GM23248 (cell line): ENCODE results near the gene MYOM1. TPM values are rescaled to one million over a fixed set of nuclear protein-coding genes. Genes with fewer than 3 reads are reported as not detected.

Source experiments
- DNase-seq: peaks from one replicate; pipeline ENCODE4 v3.0.0-alpha.2; 2015
- H2AFZ ChIP-seq: fragments of 200-600 bp; sonication (generic); 2 replicates; pipeline ENCODE4 v1.6.1; 2016; ENCODE audit warnings: antibody characterized with exemption
- H3F3A ChIP-seq: fragments of 200-600 bp; sonication (generic); 2 replicates; pipeline ENCODE4 v1.6.1; 2016; ENCODE audit warnings: mild to moderate bottlenecking, antibody characterized with exemption, mixed run types; ENCODE audit not compliant: insufficient read depth
- H3K27ac ChIP-seq: fragments of 200-600 bp; sonication (generic); 2 replicates; pipeline ENCODE4 v1.5.1; 2016; ENCODE audit warnings: mild to moderate bottlenecking
- H3K27me3 ChIP-seq: fragments of 200-600 bp; sonication (generic); replicated peaks from 2 replicates; pipeline ENCODE4 v1.6.1; 2016; ENCODE audit warnings: mild to moderate bottlenecking; ENCODE audit not compliant: insufficient read depth
- H3K36me3 ChIP-seq: fragments of 200-600 bp; sonication (generic); 2 replicates; pipeline ENCODE4 v1.6.1; 2016; ENCODE audit warnings: low read depth, mild to moderate bottlenecking
- H3K4me1 ChIP-seq: fragments of 200-600 bp; sonication (generic); 2 replicates; pipeline ENCODE4 v1.6.1; 2016; ENCODE audit warnings: mild to moderate bottlenecking; ENCODE audit not compliant: insufficient read depth
- H3K4me2 ChIP-seq: fragments of 200-600 bp; sonication (generic); one replicate; pipeline ENCODE4 v1.6.1; 2016; ENCODE audit warnings: mild to moderate bottlenecking; ENCODE audit not compliant: unreplicated experiment
- H3K4me3 ChIP-seq: fragments of 200-600 bp; sonication (generic); 2 replicates; pipeline ENCODE4 v1.5.1; 2016; ENCODE audit warnings: mild to moderate bottlenecking
- H3K79me2 ChIP-seq: fragments of 200-600 bp; sonication (generic); 2 replicates; pipeline ENCODE4 v1.6.1; 2016; ENCODE audit warnings: mild to moderate bottlenecking; ENCODE audit not compliant: insufficient read depth
- H3K9ac ChIP-seq: fragments of 200-600 bp; sonication (generic); 2 replicates; pipeline ENCODE4 v1.6.1; 2016; ENCODE audit warnings: mild to moderate bottlenecking
- H3K9me2 ChIP-seq: fragments of 200-600 bp; sonication (generic); 2 replicates; pipeline ENCODE4 v1.6.1; 2016; ENCODE audit warnings: mixed run types, mild to moderate bottlenecking, moderate library complexity; ENCODE audit not compliant: insufficient read depth
- H3K9me3 ChIP-seq: fragments of 200-600 bp; sonication (generic); one replicate; pipeline ENCODE4 v1.6.1; 2017; ENCODE audit warnings: low read depth
- H4K20me1 ChIP-seq: fragments of 200-600 bp; sonication (generic); 2 replicates; pipeline ENCODE4 v1.6.0; 2016; ENCODE audit not compliant: insufficient read depth
- EZH2 ChIP-seq: fragments of 200-600 bp; sonication (generic); IDR thresholded peaks from 2 replicates; pipeline ENCODE4 v1.6.1; 2018; ENCODE audit warnings: antibody characterized with exemption, mild to moderate bottlenecking; ENCODE audit not compliant: insufficient read depth, poor library complexity, severe bottlenecking
- EZH2phosphoT487 ChIP-seq: fragments of 200-600 bp; sonication (generic); IDR thresholded peaks from 2 replicates; pipeline ENCODE4 v1.6.1; 2018; ENCODE audit warnings: antibody characterized with exemption, moderate library complexity, mild to moderate bottlenecking, low read depth; ENCODE audit not compliant: insufficient read depth
- WGBS, 2 experiments: methylation state at CpG; one replicate each; pipeline ENCODE4 v1.1.6; 2015 to 2017; ENCODE audit warnings: low lambda C conversion rate in 2 of 2, low coverage in 1 of 2; ENCODE audit errors: missing lambda C conversion rate in 2 of 2; 5-methylcytosine and 5-hydroxymethylcytosine counted together
- in situ Hi-C: fragments of 300-500 bp; cut with MboI; formaldehyde crosslinking; loops from 2 replicates; pipeline ENCODE4 v1.15.0; 2020
- polyA plus RNA-seq: library from polyadenylated mRNA; unstranded; fragments of >200 nt; fragmentation: Nextera tagmentation; extraction: Ambion mirVana; gene quantifications from 2 replicates; pipeline ENCODE4 v1.2.1, GENCODE V29; 2016
- total RNA-seq: library from RNA; depleted of rRNA; stranded (reverse); fragments of >200 nt; shearing (Covaris generic); gene quantifications from 2 replicates; pipeline ENCODE4 v1.2.3, GENCODE V29; 2014

Gene MYOM1
- total and polyA plus RNA-seq, 2 experiments from 2014 or later, result 0.64 to 0.65 TPM

DNA sequence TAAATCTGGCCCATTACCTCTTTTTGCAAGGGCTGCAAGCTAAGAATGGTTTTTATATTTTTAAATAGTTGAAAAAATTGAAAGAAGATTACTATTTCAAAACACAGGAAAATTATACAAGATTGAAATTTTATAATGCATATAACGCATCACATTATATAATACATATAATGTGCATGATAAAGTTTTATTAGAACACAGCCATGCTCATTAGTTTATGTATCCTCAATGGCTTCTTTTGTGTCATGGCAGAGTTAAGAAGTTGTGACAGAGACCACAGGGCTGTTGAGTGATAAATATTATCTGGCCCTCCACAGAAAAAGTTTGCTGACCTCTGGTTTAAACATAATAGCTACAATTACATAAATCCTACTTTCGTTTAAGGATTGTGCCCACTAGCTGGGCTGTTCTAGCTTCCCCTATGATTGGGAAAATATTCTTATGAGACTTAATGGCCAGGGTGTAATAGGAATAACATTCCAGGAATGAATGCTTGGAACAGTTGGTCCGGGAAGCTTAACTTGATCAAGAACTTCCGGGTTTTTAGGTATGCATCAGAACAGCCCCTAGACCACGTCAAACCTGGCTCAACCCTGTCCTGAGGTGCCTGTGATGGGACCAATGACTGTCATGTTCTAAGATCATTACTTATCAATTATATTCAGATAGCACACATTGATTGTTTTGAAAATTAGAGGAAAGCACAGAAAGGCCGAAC, 108.1 kb downstream of the MYOM1 start:
- in situ Hi-C loops, result no loop called here
- Histone ChIP-seq H2AFZ (no peak overlapping the region), H4K20me1 (no peaks in the 10 kb centered on the region), H3K27me3 (no peaks in the 10 kb centered on the region), H3K4me1 (0 out of 2 replicates have a peak, but pooled peaks cover 4% of the 10 kb centered on the region), H3K36me3 (no peaks in the 10 kb centered on the region), H3K79me2 (no peaks in the 10 kb centered on the region), H3K9me2 (no peaks in the 10 kb centered on the region), H3K9me3 (no peaks in the 10 kb centered on the region), H3K4me2 (no peak overlapping the region), H3K4me3 (no peak overlapping the region), H3K27ac (no peak overlapping the region), H3K9ac (no peak overlapping the region), H3F3A (no peaks in the 10 kb centered on the region)
- WGBS, 2 experiments, result 51 to 54% methylated on average over 6 of the region's 6 CpGs
- TF ChIP-seq EZH2, result no peak
- no peak for TF ChIP-seq EZH2phosphoT487
- no peak for DNase-seq

DNA sequence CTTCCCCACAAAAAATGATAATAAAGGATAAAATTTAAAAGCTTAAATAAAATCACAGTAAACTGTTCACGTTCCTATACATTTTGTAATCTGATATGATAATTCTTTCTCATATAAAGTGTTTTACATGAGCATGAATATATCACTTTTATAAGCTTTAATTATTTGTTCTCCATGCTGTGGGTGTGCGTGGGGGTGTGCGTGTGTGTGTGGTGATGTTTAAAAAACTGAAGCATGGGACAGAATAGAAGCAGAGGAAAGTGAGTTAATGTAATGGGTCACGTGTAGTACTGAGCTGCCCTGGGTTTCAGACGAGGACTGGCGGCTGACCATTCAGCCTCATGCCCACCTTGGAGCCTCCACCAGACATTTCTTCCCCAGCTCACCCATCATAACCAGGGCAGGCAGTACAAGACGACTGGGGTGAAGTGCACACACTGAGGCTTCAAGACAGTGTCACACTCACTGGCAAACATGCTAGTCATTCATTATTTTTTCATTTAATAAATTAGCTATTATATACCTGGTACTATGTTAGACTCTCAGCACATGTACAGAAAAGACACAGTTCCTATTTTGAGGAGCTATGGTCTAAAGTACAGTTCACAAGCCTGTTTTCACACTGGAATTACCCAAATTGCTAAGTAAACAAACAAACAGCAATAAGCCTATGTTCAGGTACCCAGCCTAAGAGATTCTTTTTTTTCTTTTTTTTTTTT, 109.6 kb downstream of the MYOM1 start:
- Histone ChIP-seq H4K20me1 (no peaks in the 10 kb centered on the region), H3K4me1 (0 out of 2 replicates have a peak, but pooled peaks cover 4% of the 10 kb centered on the region), H3K79me2 (no peaks in the 10 kb centered on the region), H3K27me3 (no peaks in the 10 kb centered on the region), H3F3A (peaks cover 2% of the 10 kb centered on the region; the same call in 1 of the 2 replicates), H2AFZ (no peak overlapping the region), H3K9me2 (no peaks in the 10 kb centered on the region), H3K9me3 (no peaks in the 10 kb centered on the region), H3K36me3 (no peaks in the 10 kb centered on the region), H3K4me2 (no peak overlapping the region), H3K27ac (no peak overlapping the region), H3K9ac (no peak overlapping the region), H3K4me3 (no peak overlapping the region)
- TF ChIP-seq EZH2phosphoT487 (no peak), EZH2 (no peak)
- in situ Hi-C loops, result no loop called here
- DNase-seq, result no peak
- WGBS, 2 experiments, result 79 to 81% methylated on average over 7 of the region's 7 CpGs

GRCh38 chr18:3107740-3108151, 112.0 kb downstream of the MYOM1 start:
- no peak for DNase-seq
- in situ Hi-C loops, result no loop called here
- Histone ChIP-seq H4K20me1 (no peaks in the 10 kb centered on the region), H3K36me3 (no peaks in the 10 kb centered on the region), H3K4me2 (no peak overlapping the region), H3K9me3 (no peaks in the 10 kb centered on the region), H2AFZ (no peak overlapping the region), H3K79me2 (no peaks in the 10 kb centered on the region), H3K9ac (no peak overlapping the region), H3F3A (peaks cover 21% of the 10 kb centered on the region), H3K4me3 (no peak overlapping the region), H3K4me1 (peaks cover 18% of the 10 kb centered on the region), H3K9me2 (no peaks in the 10 kb centered on the region), H3K27me3 (no peaks in the 10 kb centered on the region), H3K27ac (no peak overlapping the region)
- TF ChIP-seq EZH2 (no peak), EZH2phosphoT487 (no peak)

GRCh38 chr18:3104190-3105054, 115.3 kb downstream of the MYOM1 start:
- Histone ChIP-seq H4K20me1 (no peaks in the 10 kb centered on the region), H3K9ac (no peak overlapping the region), H3K27ac (0 out of 2 replicates have a peak overlapping the region, but pooled peaks have one; percentile 5), H3K4me1 (peaks cover 15% of the 10 kb centered on the region), H3K36me3 (no peaks in the 10 kb centered on the region), H3F3A (peaks cover 21% of the 10 kb centered on the region), H3K79me2 (no peaks in the 10 kb centered on the region), H3K9me2 (no peaks in the 10 kb centered on the region), H3K9me3 (no peaks in the 10 kb centered on the region), H2AFZ (no peak overlapping the region), H3K4me3 (peak overlapping the region; percentile 7; the same call in 1 of the 2 replicates), H3K4me2 (peak overlapping the region; percentile 51), H3K27me3 (no peaks in the 10 kb centered on the region)
- in situ Hi-C loops, result no loop called here
- WGBS, 2 experiments, result 45 to 49% methylated on average over 6 of the region's 6 CpGs
- TF ChIP-seq EZH2phosphoT487 (0 out of 2 replicates have a peak, but pooled peaks have one; percentile 46), EZH2 (no peak)
- DNase-seq, result peak; percentile 87
